PC-9 (cell line): ENCODE results near the gene TTC31.

Experiments
- EZH2 ChIP-seq: fragments of 200-600 bp; sonication (generic); IDR thresholded peaks from 2 replicates; pipeline ENCODE4 v1.8.0; 2017; ENCODE audit warnings: antibody characterized with exemption, low read depth
- TF ChIP-seq, protein P1 (sequence below): fragments of 200-600 bp; sonication (generic); conservative IDR thresholded peaks from 2 replicates; pipeline ENCODE4 v1.6.1; 2017; ENCODE audit warnings: mixed run types, antibody characterized with exemption, mild to moderate bottlenecking, moderate library complexity

GRCh38 chr2:74500578-74500946 is 17.7 kb downstream of the TTC31 start:
- TF ChIP-seq, protein P1, sequence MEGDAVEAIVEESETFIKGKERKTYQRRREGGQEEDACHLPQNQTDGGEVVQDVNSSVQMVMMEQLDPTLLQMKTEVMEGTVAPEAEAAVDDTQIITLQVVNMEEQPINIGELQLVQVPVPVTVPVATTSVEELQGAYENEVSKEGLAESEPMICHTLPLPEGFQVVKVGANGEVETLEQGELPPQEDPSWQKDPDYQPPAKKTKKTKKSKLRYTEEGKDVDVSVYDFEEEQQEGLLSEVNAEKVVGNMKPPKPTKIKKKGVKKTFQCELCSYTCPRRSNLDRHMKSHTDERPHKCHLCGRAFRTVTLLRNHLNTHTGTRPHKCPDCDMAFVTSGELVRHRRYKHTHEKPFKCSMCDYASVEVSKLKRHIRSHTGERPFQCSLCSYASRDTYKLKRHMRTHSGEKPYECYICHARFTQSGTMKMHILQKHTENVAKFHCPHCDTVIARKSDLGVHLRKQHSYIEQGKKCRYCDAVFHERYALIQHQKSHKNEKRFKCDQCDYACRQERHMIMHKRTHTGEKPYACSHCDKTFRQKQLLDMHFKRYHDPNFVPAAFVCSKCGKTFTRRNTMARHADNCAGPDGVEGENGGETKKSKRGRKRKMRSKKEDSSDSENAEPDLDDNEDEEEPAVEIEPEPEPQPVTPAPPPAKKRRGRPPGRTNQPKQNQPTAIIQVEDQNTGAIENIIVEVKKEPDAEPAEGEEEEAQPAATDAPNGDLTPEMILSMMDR = no peak
- TF ChIP-seq EZH2 = no peak
